Measurements from ENCODE around the gene DNM3.

DNA sequence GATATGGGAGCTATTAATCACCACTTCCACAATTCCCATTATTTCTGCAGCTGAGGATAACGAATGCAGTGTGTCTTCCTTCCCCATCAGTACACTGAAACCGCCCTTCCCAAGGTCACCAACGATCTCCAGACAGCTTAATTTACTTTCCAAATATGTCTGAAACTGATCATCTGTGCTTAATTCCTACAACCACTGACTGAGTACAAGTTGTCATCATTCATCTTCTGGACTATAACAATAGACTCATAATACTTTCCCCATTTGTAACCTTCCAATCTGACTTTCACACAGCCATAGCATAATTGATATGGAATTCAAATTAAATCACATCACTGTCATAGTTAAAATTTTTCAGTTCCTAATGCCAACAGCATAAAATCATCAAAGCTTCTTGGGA is 17.4 kb downstream of the DNM3 start:
- TF ChIP-seq, protein P1, sequence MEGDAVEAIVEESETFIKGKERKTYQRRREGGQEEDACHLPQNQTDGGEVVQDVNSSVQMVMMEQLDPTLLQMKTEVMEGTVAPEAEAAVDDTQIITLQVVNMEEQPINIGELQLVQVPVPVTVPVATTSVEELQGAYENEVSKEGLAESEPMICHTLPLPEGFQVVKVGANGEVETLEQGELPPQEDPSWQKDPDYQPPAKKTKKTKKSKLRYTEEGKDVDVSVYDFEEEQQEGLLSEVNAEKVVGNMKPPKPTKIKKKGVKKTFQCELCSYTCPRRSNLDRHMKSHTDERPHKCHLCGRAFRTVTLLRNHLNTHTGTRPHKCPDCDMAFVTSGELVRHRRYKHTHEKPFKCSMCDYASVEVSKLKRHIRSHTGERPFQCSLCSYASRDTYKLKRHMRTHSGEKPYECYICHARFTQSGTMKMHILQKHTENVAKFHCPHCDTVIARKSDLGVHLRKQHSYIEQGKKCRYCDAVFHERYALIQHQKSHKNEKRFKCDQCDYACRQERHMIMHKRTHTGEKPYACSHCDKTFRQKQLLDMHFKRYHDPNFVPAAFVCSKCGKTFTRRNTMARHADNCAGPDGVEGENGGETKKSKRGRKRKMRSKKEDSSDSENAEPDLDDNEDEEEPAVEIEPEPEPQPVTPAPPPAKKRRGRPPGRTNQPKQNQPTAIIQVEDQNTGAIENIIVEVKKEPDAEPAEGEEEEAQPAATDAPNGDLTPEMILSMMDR (IDR thresholded peaks at IDR 0.05): no peak
- TF ChIP-seq EZH2 (IDR thresholded peaks at IDR 0.05; ENCODE audit: borderline replicate concordance, insufficient read depth, low read depth, low read length, poor library complexity, severe bottlenecking): no peak
